ENCODE measurements around the gene UROC1.

GRCh38 chr3:126454025-126454424, 63.5 kb downstream of the UROC1 start:
- TF ChIP-seq CTCF (conservative IDR thresholded peaks at IDR 0.05; ENCODE audit: low read depth in 2 of 2) (no peak), POLR2AphosphoS5 (IDR thresholded peaks at IDR 0.05; ENCODE audit: low read depth) (no peak), CREB1 (CRISPR knock-in tag; IDR thresholded peaks at IDR 0.05; ENCODE audit: low read depth) (no peak)
